ENCODE data around the gene EDA.
"Not testable (repeated sequence)": the region's sequence is repeated elsewhere in the genome, so short reads cannot be mapped to it uniquely, and the experiment has no call there.

The EDA gene

GRCh38 chrX:69948276-69948797 is 332.4 kb downstream of the EDA start:
- Histone ChIP-seq H3K9ac (ENCODE audit: low read depth, low read length) (no peak overlapping the region), H3K9me3 (ENCODE audit: control insufficient read depth, insufficient read depth, low read length) (no peaks in the 10 kb centered on the region; the same call in 1 of the 2 replicates), H3K36me3 (ENCODE audit: insufficient read depth, low read length) (no peaks in the 10 kb centered on the region), H3K4me1 (ENCODE audit: insufficient read depth, low read length) (no peaks in the 10 kb centered on the region)

DNA sequence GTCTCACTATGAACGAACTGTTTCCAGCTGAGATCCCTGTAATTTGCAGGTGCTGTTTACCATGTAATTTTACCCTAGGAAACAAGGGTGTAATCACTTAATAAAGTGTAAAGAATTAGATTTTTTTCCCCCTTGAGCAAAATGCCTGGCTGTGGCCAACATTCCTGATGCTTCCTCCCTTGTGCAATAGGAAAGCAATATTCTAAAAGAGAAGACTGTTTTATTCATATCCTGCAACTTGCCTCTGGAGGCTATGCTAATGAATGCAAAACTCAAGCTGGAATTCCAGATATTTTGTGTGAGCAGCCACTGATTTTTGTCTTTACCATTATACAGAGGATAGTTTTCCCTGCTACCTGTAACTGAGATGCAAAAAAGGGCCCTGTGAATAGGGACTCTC is 335.8 kb downstream of the EDA start:
- Histone ChIP-seq H3K36me3 (ENCODE audit: insufficient read depth, low read length) (no peaks in the 10 kb centered on the region), H3K9ac (ENCODE audit: low read depth, low read length) (no peak overlapping the region), H3K4me1 (ENCODE audit: insufficient read depth, low read length) (no peaks in the 10 kb centered on the region), H3K9me3 (ENCODE audit: control insufficient read depth, insufficient read depth, low read length) (no peaks in the 10 kb centered on the region; the same call in 1 of the 2 replicates)

DNA sequence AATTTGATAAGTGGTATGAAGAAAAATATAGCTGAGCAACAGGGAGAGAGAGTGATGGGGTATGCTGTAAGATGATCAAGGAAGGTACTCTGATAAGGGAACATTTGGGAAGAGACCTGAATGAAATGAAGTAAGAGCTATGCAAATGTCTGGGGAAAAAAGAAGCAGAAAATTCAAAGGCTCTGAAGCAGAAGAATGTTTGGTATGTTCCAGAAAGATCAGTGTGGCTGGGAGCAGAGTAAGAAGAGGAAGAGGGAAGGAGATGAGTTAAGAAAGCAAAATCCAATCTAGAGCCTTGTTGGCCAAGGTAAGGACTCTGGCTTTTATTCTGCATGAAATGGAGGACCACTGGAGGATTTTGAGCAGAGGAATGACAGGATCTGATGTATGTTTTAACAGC is 343.8 kb downstream of the EDA start:
- no peaks in the 10 kb centered on the region for H3K9me3 ChIP-seq (ENCODE audit: control insufficient read depth, insufficient read depth, low read length)
- no peaks in the 10 kb centered on the region for H3K36me3 ChIP-seq (ENCODE audit: insufficient read depth, low read length)
- H3K4me1 ChIP-seq (ENCODE audit: insufficient read depth, low read length) = peaks cover 7% of the 10 kb centered on the region
- H3K9ac ChIP-seq (ENCODE audit: low read depth, low read length) = no peak overlapping the region

DNA sequence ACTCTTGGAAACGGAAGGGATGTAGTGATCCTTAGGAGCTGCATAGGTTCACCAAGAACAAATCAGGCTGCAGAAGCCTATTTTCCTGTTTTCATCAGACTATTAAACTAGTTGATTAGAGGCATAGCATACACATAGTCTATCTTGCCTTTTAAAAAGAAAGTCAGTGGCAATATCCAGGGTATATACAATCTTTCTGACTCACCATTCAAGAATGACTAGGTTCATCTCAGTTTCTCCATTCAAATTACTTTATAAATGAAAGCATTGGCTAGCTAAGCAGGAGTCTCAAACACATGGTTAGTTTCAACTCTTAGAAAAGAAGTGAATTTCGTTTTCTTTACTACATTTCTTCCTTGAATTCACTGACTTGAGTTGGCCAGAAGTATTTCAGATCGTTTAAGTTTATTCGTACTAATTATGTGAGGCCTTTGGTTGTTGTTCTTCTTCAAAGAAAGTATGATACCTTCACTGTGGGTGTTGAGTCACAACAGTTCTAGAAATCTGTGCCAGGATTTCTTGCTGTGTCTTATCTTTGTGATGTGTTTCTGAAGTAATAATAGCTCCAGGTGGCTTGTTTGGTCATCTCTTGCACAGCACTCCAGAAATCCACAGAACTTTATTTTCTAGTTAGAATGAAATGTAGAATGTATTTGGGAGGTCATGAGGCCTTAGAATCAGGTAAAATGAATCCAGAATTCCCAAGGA is 345.6 kb downstream of the EDA start:
- H3K36me3 ChIP-seq (ENCODE audit: insufficient read depth, low read length) = no peaks in the 10 kb centered on the region
- H3K9me3 ChIP-seq (ENCODE audit: control insufficient read depth, insufficient read depth, low read length) = no peaks in the 10 kb centered on the region
- H3K9ac ChIP-seq (ENCODE audit: low read depth, low read length) = no peak overlapping the region
- H3K4me1 ChIP-seq (ENCODE audit: insufficient read depth, low read length) = peaks cover 7% of the 10 kb centered on the region

GRCh38 chrX:69968950-69969349 is 353.0 kb downstream of the EDA start:
- H3K36me3 ChIP-seq (ENCODE audit: insufficient read depth, low read length) = no peaks in the 10 kb centered on the region
- H3K4me1 ChIP-seq (ENCODE audit: insufficient read depth, low read length) = no peaks in the 10 kb centered on the region
- no peak overlapping the region for H3K9ac ChIP-seq (ENCODE audit: low read depth, low read length)
- no peaks in the 10 kb centered on the region for H3K9me3 ChIP-seq (ENCODE audit: control insufficient read depth, insufficient read depth, low read length)

- H3K9ac ChIP-seq (ENCODE audit: low read depth, low read length) = no peak overlapping the region
- H3K9me3 ChIP-seq (ENCODE audit: control insufficient read depth, insufficient read depth, low read length) = no peaks in the 10 kb centered on the region
- H3K4me1 ChIP-seq (ENCODE audit: insufficient read depth, low read length) = no peaks in the 10 kb centered on the region
- no peaks in the 10 kb centered on the region for H3K36me3 ChIP-seq (ENCODE audit: insufficient read depth, low read length)
These were observed 353.5 kb downstream of the EDA start for GRCh38 chrX:69969460-69969859.

- Histone ChIP-seq H3K36me3 (ENCODE audit: insufficient read depth, low read length) (no peaks in the 10 kb centered on the region), H3K9me3 (ENCODE audit: control insufficient read depth, insufficient read depth, low read length) (no peaks in the 10 kb centered on the region), H3K4me1 (ENCODE audit: insufficient read depth, low read length) (no peaks in the 10 kb centered on the region), H3K9ac (ENCODE audit: low read depth, low read length) (no peak overlapping the region)
These were observed 371.8 kb downstream of the EDA start for GRCh38 chrX:69987691-69988090.

- H3K36me3 ChIP-seq (ENCODE audit: insufficient read depth, low read length) = no peaks in the 10 kb centered on the region
- H3K4me1 ChIP-seq (ENCODE audit: insufficient read depth, low read length) = no peaks in the 10 kb centered on the region
- no peaks in the 10 kb centered on the region for H3K9me3 ChIP-seq (ENCODE audit: control insufficient read depth, insufficient read depth, low read length)
- no peak overlapping the region for H3K9ac ChIP-seq (ENCODE audit: low read depth, low read length)
These were observed 373.1 kb downstream of the EDA start for GRCh38 chrX:69988955-69989394.

DNA sequence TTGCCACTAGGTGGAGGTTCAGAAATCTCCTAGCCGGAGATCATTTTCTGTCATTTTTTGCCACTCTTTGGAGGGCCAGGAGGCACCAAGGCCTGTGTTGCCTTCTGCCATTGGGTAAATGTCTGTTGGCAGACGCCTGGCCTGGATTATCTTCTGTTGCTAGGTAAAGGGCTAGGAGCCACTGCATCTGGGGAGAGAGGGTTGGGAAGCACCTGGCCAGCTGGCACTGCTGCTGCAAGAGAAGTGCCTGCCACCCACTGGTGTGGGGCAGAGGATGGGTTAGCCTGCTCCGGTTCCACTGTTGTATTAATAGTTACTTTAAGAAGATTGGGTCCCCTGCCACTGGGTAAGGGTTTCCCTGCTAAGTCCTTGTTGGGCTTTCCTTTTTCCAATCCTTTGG is 375.8 kb downstream of the EDA start:
- Histone ChIP-seq H3K36me3 (ENCODE audit: insufficient read depth, low read length) (no peaks in the 10 kb centered on the region), H3K9me3 (ENCODE audit: control insufficient read depth, insufficient read depth, low read length) (peaks cover 3% of the 10 kb centered on the region; the same call in 1 of the 2 replicates), H3K4me1 (ENCODE audit: insufficient read depth, low read length) (no peaks in the 10 kb centered on the region), H3K9ac (ENCODE audit: low read depth, low read length) (no peak overlapping the region)

GRCh38 chrX:69993494-69993893 is 377.6 kb downstream of the EDA start:
- H3K9me3 ChIP-seq (ENCODE audit: control insufficient read depth, insufficient read depth, low read length) = peaks cover 3% of the 10 kb centered on the region; the same call in 1 of the 2 replicates
- H3K4me1 ChIP-seq (ENCODE audit: insufficient read depth, low read length) = no peaks in the 10 kb centered on the region
- H3K36me3 ChIP-seq (ENCODE audit: insufficient read depth, low read length) = no peaks in the 10 kb centered on the region
- H3K9ac ChIP-seq (ENCODE audit: low read depth, low read length) = no peak overlapping the region

DNA sequence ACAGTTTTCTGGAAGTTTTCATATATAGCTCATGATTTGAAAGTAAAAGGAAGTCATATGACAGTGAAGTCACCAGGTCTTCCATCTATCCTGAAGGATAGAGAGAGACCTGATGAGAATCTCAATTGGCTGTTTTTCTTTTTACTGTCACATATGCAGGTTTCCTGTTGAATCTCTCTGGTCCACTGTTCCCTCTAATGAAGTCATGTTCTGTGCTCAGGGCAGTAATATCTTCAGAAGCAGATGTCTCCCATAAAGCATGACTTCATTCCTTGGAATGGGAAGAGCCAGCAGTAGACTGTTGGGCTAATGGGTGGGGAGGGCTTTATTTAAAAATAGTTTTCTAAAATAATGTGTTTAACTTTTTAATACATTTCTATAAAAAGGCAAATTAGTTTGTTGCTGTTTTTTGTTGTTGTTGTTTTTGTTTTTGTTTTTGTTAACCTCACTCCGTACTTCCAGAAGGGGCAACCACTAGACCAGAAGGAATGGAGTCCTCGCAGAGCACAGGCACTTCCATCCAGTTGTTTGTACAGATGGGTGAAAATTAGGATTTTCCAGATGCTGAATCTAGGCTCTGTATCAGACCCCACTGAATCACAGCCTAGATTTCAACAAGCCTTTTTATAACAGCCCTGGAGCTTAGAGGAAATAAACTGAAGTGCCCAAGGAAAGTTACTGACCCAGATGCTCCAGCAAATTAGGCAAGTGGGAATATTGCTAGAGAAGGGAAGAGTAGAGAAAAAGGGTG is 379.6 kb downstream of the EDA start:
- H3K9me3 ChIP-seq (ENCODE audit: control insufficient read depth, insufficient read depth, low read length) = peaks cover 3% of the 10 kb centered on the region; the same call in 1 of the 2 replicates
- no peaks in the 10 kb centered on the region for H3K36me3 ChIP-seq (ENCODE audit: insufficient read depth, low read length)
- no peaks in the 10 kb centered on the region for H3K4me1 ChIP-seq (ENCODE audit: insufficient read depth, low read length)
- no peak overlapping the region for H3K9ac ChIP-seq (ENCODE audit: low read depth, low read length)

DNA sequence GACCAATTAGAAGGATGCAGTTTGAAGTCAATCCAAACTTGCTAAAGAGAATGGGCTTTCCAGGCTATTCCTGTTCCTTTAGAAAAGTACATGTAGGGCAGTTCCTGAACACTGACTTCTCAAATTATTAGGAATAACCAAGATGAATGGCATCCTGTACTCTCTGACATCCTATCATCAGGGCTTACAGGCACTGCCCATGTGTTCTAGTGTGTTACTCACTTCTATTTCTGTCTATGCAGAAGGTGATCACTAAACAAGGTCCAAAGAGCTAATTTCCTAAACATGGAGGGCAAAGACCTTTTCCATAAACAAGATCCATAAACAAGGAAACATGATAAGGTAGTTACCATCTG is 380.2 kb downstream of the EDA start:
- H3K4me1 ChIP-seq (ENCODE audit: insufficient read depth, low read length) = no peaks in the 10 kb centered on the region
- peaks cover 3% of the 10 kb centered on the region; the same call in 1 of the 2 replicates for H3K9me3 ChIP-seq (ENCODE audit: control insufficient read depth, insufficient read depth, low read length)
- no peak overlapping the region for H3K9ac ChIP-seq (ENCODE audit: low read depth, low read length)
- H3K36me3 ChIP-seq (ENCODE audit: insufficient read depth, low read length) = no peaks in the 10 kb centered on the region

- H3K36me3 ChIP-seq (ENCODE audit: insufficient read depth, low read length); H3K9ac ChIP-seq (ENCODE audit: low read depth, low read length); H3K9me3 ChIP-seq (ENCODE audit: control insufficient read depth, insufficient read depth, low read length); H3K4me1 ChIP-seq (ENCODE audit: insufficient read depth, low read length): not testable (repeated sequence)
These were observed 382.4 kb downstream of the EDA start for GRCh38 chrX:69998299-69998698.

GRCh38 chrX:70001269-70001668 is 385.4 kb downstream of the EDA start:
- H3K9ac ChIP-seq (ENCODE audit: low read depth, low read length) = no peak overlapping the region
- no peaks in the 10 kb centered on the region for H3K36me3 ChIP-seq (ENCODE audit: insufficient read depth, low read length)
- H3K4me1 ChIP-seq (ENCODE audit: insufficient read depth, low read length) = no peaks in the 10 kb centered on the region
- H3K9me3 ChIP-seq (ENCODE audit: control insufficient read depth, insufficient read depth, low read length) = peaks cover 3% of the 10 kb centered on the region; the same call in 1 of the 2 replicates

Measured in ES-I3 (cell line).